DOHH2 (cell line): ENCODE results near the gene TMEM147.

Source experiments
- H3F3A ChIP-seq: fragments of 200-600 bp; sonication (generic), shearing (Covaris generic); 2 replicates; pipeline ENCODE4 v1.6.0; 2016; ENCODE audit warnings: antibody characterized with exemption, mild to moderate bottlenecking; ENCODE audit not compliant: control insufficient read depth, insufficient read depth
- H3K27ac ChIP-seq: fragments of 200-600 bp; sonication (generic); 2 replicates; pipeline ENCODE4 v1.5.1; 2014; ENCODE audit warnings: low read depth, mild to moderate bottlenecking, low read length, moderate library complexity
- H3K27me3 ChIP-seq: fragments of 200-600 bp; sonication (generic); 2 replicates; pipeline ENCODE4 v1.6.1; 2014; ENCODE audit warnings: mild to moderate bottlenecking, low read length, mixed read lengths; ENCODE audit not compliant: control insufficient read depth
- H3K36me3 ChIP-seq: fragments of 200-600 bp; sonication (generic); 2 replicates; pipeline ENCODE4 v1.6.1; 2014; ENCODE audit warnings: mild to moderate bottlenecking, low read length, moderate library complexity, mixed read lengths; ENCODE audit not compliant: control insufficient read depth
- H3K4me1 ChIP-seq: fragments of 200-600 bp; sonication (generic); 2 replicates; pipeline ENCODE4 v1.6.1; 2014; ENCODE audit warnings: mild to moderate bottlenecking, low read length, mixed read lengths; ENCODE audit not compliant: control insufficient read depth
- H3K4me2 ChIP-seq: fragments of 200-600 bp; sonication (generic); 2 replicates; pipeline ENCODE4 v1.6.0; 2014; ENCODE audit warnings: mild to moderate bottlenecking, low read length, moderate library complexity
- H3K4me3 ChIP-seq: fragments of 200-600 bp; sonication (generic); 2 replicates; pipeline ENCODE4 v1.5.1; 2014; ENCODE audit warnings: mild to moderate bottlenecking, low read length, mixed read lengths
- H3K79me2 ChIP-seq: fragments of 200-600 bp; sonication (generic); 2 replicates; pipeline ENCODE4 v1.6.1; 2014; ENCODE audit warnings: mild to moderate bottlenecking, low read length, mixed read lengths; ENCODE audit not compliant: control insufficient read depth
- H3K9me2 ChIP-seq: fragments of 200-600 bp; sonication (generic); replicated peaks from 2 replicates; pipeline ENCODE4 v1.6.1; 2014; ENCODE audit warnings: mild to moderate bottlenecking, low read length, mixed read lengths; ENCODE audit not compliant: control insufficient read depth
- H3K9me3 ChIP-seq: fragments of 200-600 bp; sonication (generic); 2 replicates; pipeline ENCODE4 v1.6.1; 2014; ENCODE audit warnings: antibody characterized with exemption, low read length, mixed read lengths; ENCODE audit not compliant: control insufficient read depth, insufficient read depth
- H4K20me1 ChIP-seq: fragments of 200-600 bp; sonication (generic); 2 replicates; pipeline ENCODE4 v1.6.0; 2014; ENCODE audit warnings: low read depth, mild to moderate bottlenecking, antibody characterized with exemption, low read length, moderate library complexity; ENCODE audit not compliant: control insufficient read depth, insufficient read depth
- CTCF ChIP-seq: fragments of 200-600 bp; sonication (generic); IDR thresholded peaks from one replicate; pipeline ENCODE4 v1.5.1; 2014; ENCODE audit warnings: antibody characterized with exemption, mild to moderate bottlenecking, low read depth, low read length; ENCODE audit not compliant: poor library complexity, severe bottlenecking
- EZH2phosphoT487 ChIP-seq: fragments of 200-600 bp; sonication (generic); IDR thresholded peaks from 2 replicates; pipeline ENCODE4 v1.6.1; 2017; ENCODE audit warnings: borderline replicate concordance, mild to moderate bottlenecking, antibody characterized with exemption, low read length, moderate library complexity, mixed read lengths

The TMEM147 gene

GRCh38 chr19:35544110-35544802 lies 1.2 kb upstream of the TMEM147 start:
- Histone ChIP-seq H3K27ac (no peak overlapping the region), H3F3A (no peaks in the 10 kb centered on the region), H3K4me1 (peaks cover 34% of the 10 kb centered on the region), H3K79me2 (peaks cover 40% of the 10 kb centered on the region), H3K9me3 (no peaks in the 10 kb centered on the region), H3K9me2 (no peaks in the 10 kb centered on the region), H3K4me2 (peak overlapping the region; percentile 91), H3K36me3 (peaks cover 40% of the 10 kb centered on the region), H4K20me1 (peaks cover 2% of the 10 kb centered on the region; the same call in 1 of the 2 replicates), H3K4me3 (peak overlapping the region; percentile 97), H3K27me3 (no peaks in the 10 kb centered on the region)
- TF ChIP-seq EZH2phosphoT487 (no peak), CTCF (no peak)

- Histone ChIP-seq H3K4me3 (peak overlapping the region; percentile 97), H3K27me3 (no peaks in the 10 kb centered on the region), H3F3A (no peaks in the 10 kb centered on the region), H3K9me2 (no peaks in the 10 kb centered on the region), H3K27ac (0 out of 2 replicates have a peak overlapping the region, but pooled peaks have one; percentile 47), H3K79me2 (peaks cover 40% of the 10 kb centered on the region), H3K9me3 (no peaks in the 10 kb centered on the region), H3K4me2 (peak overlapping the region; percentile 91), H3K4me1 (peaks cover 23% of the 10 kb centered on the region), H3K36me3 (peaks cover 39% of the 10 kb centered on the region), H4K20me1 (peaks cover 2% of the 10 kb centered on the region; the same call in 1 of the 2 replicates)
- TF ChIP-seq CTCF (no peak), EZH2phosphoT487 (no peak)
Measured at GRCh38 chr19:35545855-35546381, 492 bp downstream of the TMEM147 start.

- no peaks in the 10 kb centered on the region for H3F3A ChIP-seq
- H3K79me2 ChIP-seq = peaks cover 40% of the 10 kb centered on the region
- H3K27ac ChIP-seq = no peak overlapping the region
- TF ChIP-seq EZH2phosphoT487 = no peak
- no peak for TF ChIP-seq CTCF
- H3K4me2 ChIP-seq = peak overlapping the region; percentile 91
- H3K9me2 ChIP-seq = no peaks in the 10 kb centered on the region
- H3K4me1 ChIP-seq = peaks cover 18% of the 10 kb centered on the region
- H3K9me3 ChIP-seq = no peaks in the 10 kb centered on the region
- peaks cover 2% of the 10 kb centered on the region; the same call in 1 of the 2 replicates for H4K20me1 ChIP-seq
- H3K36me3 ChIP-seq = peaks cover 39% of the 10 kb centered on the region
- peak overlapping the region; percentile 97 for H3K4me3 ChIP-seq
- no peaks in the 10 kb centered on the region for H3K27me3 ChIP-seq
Measured at GRCh38 chr19:35546532-35546931, 1.1 kb downstream of the TMEM147 start.
